Measurements from ENCODE around the gene TCF25. TPM values are rescaled to one million over a fixed set of nuclear protein-coding genes. Genes with fewer than 3 reads are reported as not detected.

Gene TCF25
- total RNA-seq, 4 donors from 2014 or later, result 60.3 to 221 (median 126) TPM

DNA sequence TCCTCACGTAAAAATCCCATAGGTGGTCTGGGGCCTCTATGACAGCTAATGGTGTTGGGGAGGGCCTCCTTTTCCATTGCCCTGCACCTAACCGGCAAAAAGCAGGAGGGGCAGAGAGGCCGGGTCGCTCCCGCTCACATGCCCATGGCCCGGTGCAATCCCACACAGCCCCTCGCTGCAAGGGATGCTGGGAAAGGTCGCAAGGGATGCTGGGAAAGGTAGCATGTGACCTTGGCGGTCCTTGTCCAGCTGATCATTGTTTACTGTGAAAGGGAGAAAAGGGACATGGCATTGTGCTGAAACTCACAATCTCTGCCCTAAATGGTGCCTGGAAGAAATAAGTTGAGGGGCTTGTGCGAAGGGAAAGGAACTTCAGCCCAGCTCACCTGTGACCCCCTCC, 85.2 kb downstream of the TCF25 start:
- H3K27ac ChIP-seq, result no peak overlapping the region
- H3K27me3 ChIP-seq, result no peaks in the 10 kb centered on the region
- no peak for DNase-seq
- H3K4me3 ChIP-seq, result no peak overlapping the region
- TF ChIP-seq, protein P1, sequence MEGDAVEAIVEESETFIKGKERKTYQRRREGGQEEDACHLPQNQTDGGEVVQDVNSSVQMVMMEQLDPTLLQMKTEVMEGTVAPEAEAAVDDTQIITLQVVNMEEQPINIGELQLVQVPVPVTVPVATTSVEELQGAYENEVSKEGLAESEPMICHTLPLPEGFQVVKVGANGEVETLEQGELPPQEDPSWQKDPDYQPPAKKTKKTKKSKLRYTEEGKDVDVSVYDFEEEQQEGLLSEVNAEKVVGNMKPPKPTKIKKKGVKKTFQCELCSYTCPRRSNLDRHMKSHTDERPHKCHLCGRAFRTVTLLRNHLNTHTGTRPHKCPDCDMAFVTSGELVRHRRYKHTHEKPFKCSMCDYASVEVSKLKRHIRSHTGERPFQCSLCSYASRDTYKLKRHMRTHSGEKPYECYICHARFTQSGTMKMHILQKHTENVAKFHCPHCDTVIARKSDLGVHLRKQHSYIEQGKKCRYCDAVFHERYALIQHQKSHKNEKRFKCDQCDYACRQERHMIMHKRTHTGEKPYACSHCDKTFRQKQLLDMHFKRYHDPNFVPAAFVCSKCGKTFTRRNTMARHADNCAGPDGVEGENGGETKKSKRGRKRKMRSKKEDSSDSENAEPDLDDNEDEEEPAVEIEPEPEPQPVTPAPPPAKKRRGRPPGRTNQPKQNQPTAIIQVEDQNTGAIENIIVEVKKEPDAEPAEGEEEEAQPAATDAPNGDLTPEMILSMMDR (IDR thresholded peaks at IDR 0.05), result no peak
- no peak for TF ChIP-seq POLR2A (IDR thresholded peaks at IDR 0.05)
- no peaks in the 10 kb centered on the region for H3K9me3 ChIP-seq
- no peaks in the 10 kb centered on the region for H3K36me3 ChIP-seq
- no peaks in the 10 kb centered on the region for H3K4me1 ChIP-seq
- intact Hi-C loops (cut with DNase I; ENCODE audit: low total_unique reads), result no loop called here

DNA sequence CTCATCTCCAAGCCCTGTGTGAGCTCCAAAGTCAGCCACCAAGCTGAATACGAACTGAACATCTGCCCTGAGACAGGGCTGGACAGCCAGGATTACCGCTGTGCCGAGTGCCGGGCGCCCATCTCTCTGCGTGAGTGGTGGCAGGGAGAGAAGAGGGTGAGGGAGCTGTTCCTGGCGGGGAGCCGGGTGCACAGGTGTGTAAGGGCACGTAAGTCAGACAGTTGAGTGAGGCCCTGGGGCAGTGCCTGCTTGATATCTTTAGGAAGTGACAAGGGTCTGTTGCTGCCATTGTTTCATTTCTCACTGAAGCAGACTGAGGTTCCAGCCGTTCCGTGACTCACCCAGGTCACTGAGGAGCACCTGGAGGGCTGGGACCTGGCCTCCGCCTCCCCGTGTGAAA, 87.6 kb downstream of the TCF25 start:
- H3K27me3 ChIP-seq, result no peaks in the 10 kb centered on the region
- no peaks in the 10 kb centered on the region for H3K36me3 ChIP-seq
- no peaks in the 10 kb centered on the region for H3K4me1 ChIP-seq
- no peaks in the 10 kb centered on the region for H3K9me3 ChIP-seq
- no peak overlapping the region for H3K4me3 ChIP-seq
- TF ChIP-seq, protein P1 (IDR thresholded peaks at IDR 0.05), result no peak
- no peak for TF ChIP-seq POLR2A (IDR thresholded peaks at IDR 0.05)
- intact Hi-C loops (cut with DNase I; ENCODE audit: low total_unique reads), result no loop called here
- H3K27ac ChIP-seq, result no peak overlapping the region
- DNase-seq, result no peak

Other genes starting within 250 kb of the TCF25 start
- 10 to 100 TPM; 26.9 to 84.3 (median 58.7) TPM for gene CHMP1A, start 215.9 kb upstream of the TCF25 start, total RNA-seq
- gene SPATA33, start 215.8 kb upstream of the TCF25 start, total RNA-seq, result 10 to 100 TPM in 1 of 4 donors, 1 to 10 TPM in 2, not detected in 1; 2.6 to 12.2 (median 5.8) TPM
- gene CDK10, start 186.9 kb upstream of the TCF25 start, total RNA-seq, result 10 to 100 TPM; 13.8 to 90.7 (median 62.5) TPM
- 10 to 100 TPM in 2 of 4 donors, 1 to 10 TPM in 2; 1.2 to 18.7 (median 7.2) TPM for gene SPATA2L, start 171.9 kb upstream of the TCF25 start, total RNA-seq
- gene VPS9D1, start 152.7 kb upstream of the TCF25 start, total RNA-seq, result 10 to 100 TPM in 2 of 4 donors, 1 to 10 TPM in 1, under 1 TPM in 1; 0.26 to 20.6 (median 8.7) TPM
- gene ZNF276, start 152.1 kb upstream of the TCF25 start, total RNA-seq, result 10 to 100 TPM in 2 of 4 donors, 1 to 10 TPM in 2; 6.4 to 41.5 (median 20.8) TPM
- 10 to 100 TPM in 1 of 4 donors, 1 to 10 TPM in 1, under 1 TPM in 1, not detected in 1; 0.26 to 27.4 (median 2.4) TPM for gene FANCA, start 56.9 kb upstream of the TCF25 start, total RNA-seq
- 1 to 10 TPM; 1.2 to 7.5 (median 3.3) TPM for gene SPIRE2, start 45.1 kb upstream of the TCF25 start, total RNA-seq
- 1 to 10 TPM in 3 of 4 donors, under 1 TPM in 1; 0.77 to 6.2 (median 5.4) TPM for gene MC1R, start 45.3 kb downstream of the TCF25 start, total RNA-seq
- gene TUBB3, start 49.8 kb downstream of the TCF25 start, total RNA-seq, result 10 to 100 TPM in 1 of 4 donors, under 1 TPM in 1, not detected in 2; 0.88 to 28.6 TPM
- 10 to 100 TPM; 29.4 to 96.3 (median 57.2) TPM for gene DEF8, start 75.2 kb downstream of the TCF25 start, total RNA-seq
- 1 to 10 TPM in 2 of 4 donors, not detected in 2; 1.0 to 4.2 TPM for gene DBNDD1, start 145.9 kb downstream of the TCF25 start, total RNA-seq
- under 1 TPM in 1 of 4 donors, not detected in 3; 0.35 TPM for gene PRDM7, start 203.7 kb downstream of the TCF25 start, total RNA-seq

All from uterus (tissue), 4 donors.